Upper lobe of left lung (tissue), 6 donors: ENCODE data around the gene PIKFYVE. TPM values are rescaled to one million over a fixed set of nuclear protein-coding genes. Genes with fewer than 3 reads are reported as not detected.

Experiments
- ATAC-seq, 2 donors: fragments of 200-7000 bp; cut with Tn5 transposase; one replicate each; pipeline ENCODE4 v1.9.1; 2022; ENCODE audit warnings: mild to moderate bottlenecking in 2 of 2, moderate library complexity in 2 of 2; ENCODE audit not compliant: low FRiP score in 2 of 2
- DNase-seq, 2 donors: peaks; one replicate each; pipeline ENCODE4 v3.0.0-alpha.2; 2019 to 2020
- H3K27ac ChIP-seq, 4 donors: fragments of 200-600 bp; sonication (generic); one replicate each; pipeline ENCODE4 v1.5.1; 2016 to 2019
- H3K27me3 ChIP-seq, 4 donors: fragments of 200-600 bp; sonication (generic); one replicate each; pipeline ENCODE4 v1.5.1; 2017 to 2019
- H3K36me3 ChIP-seq, 4 donors: fragments of 200-600 bp; sonication (generic); one replicate each; pipeline ENCODE4 v1.5.1; 2016 to 2019
- H3K4me1 ChIP-seq, 4 donors: fragments of 200-600 bp; sonication (generic); one replicate each; pipeline ENCODE4 v1.5.1; 2018 to 2019
- H3K4me3 ChIP-seq, 4 donors: fragments of 200-600 bp; sonication (generic); one replicate each; pipeline ENCODE4 v1.5.1; 2017 to 2019; ENCODE audit warnings: mild to moderate bottlenecking in 2 of 4, moderate library complexity in 1 of 4
- H3K9me3 ChIP-seq, 4 donors: fragments of 200-600 bp; sonication (generic); one replicate each; pipeline ENCODE4 v1.5.1; 2018 to 2019
- EP300 ChIP-seq, 4 donors: sonication (generic); formaldehyde crosslinking; IDR thresholded peaks; one replicate each; pipeline ENCODE4 v1.5.1; 2017; ENCODE audit warnings: antibody characterized with exemption in 4 of 4, control low read depth in 2 of 4
- POLR2A ChIP-seq, 4 donors: fragments of 450-650 bp; IDR thresholded peaks; one replicate each; pipeline ENCODE4 v1.5.1; 2016 to 2017; ENCODE audit warnings: antibody characterized with exemption in 4 of 4, mild to moderate bottlenecking in 2 of 4
- POLR2AphosphoS5 ChIP-seq, 2 donors: sonication (generic); formaldehyde crosslinking; IDR thresholded peaks; one replicate each; pipeline ENCODE4 v1.5.1; 2017; ENCODE audit warnings: antibody characterized with exemption in 2 of 2
- WGBS, 2 donors: methylation state at CpG; one replicate each; pipeline ENCODE4 v1.1.5; 2017 to 2018; 5-methylcytosine and 5-hydroxymethylcytosine counted together
- total RNA-seq, 6 donors: library from RNA; depleted of rRNA in 4 of 6; stranded (reverse); fragments of >200 nt in 4 of 6; gene quantifications; one replicate each; pipeline versions ENCODE4 v1.1.0 to v1.2.1, GENCODE V29; 2016 to 2021
- TF ChIP-seq, protein P1 (sequence below), 6 experiments: fragments of 450-650 bp in 4 of 6; fragments of 200-600 bp in 2 of 6; sonication (generic) in 2 of 6; IDR thresholded peaks; one replicate each; pipeline ENCODE4 v1.5.1; 2016 to 2019; ENCODE audit warnings: antibody characterized with exemption in 6 of 6
- donor health status: DM: no; HTN: no; CAD: no; lungs with moderate emphysema.
- donor health status: DM: no; HTN: yes; CAD: no; lungs with severe emphysema.

Gene PIKFYVE
- total RNA-seq, 6 donors from 2014 or later, result 20.1 to 48.2 (median 25.1) TPM

DNA sequence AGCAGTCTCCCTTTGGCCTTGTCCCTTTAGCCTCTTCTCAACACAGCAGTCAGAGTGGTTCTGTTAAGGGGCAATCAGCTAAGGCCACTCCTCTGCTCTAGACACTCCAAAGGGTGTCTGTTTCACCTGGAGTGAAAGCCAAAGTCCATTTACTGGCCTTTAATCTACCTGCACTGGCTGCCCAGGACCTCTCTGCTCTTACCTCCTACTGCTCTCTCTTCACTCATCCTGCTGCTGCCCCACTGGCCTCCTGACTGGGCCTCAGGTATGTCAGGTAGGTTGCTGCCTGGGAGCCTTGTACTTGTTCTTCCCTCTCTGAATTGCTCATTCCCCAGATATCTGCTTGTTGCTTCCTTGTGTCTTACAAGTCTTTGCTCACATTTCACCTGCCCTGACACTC, 68.2 kb downstream of the PIKFYVE start:
- Histone ChIP-seq H3K4me1 (no peaks in the 10 kb centered on the region), H3K36me3 (peaks cover 28 to 98% (median 54%) of the 10 kb centered on the region in 4 donors), H3K9me3 (no peaks in the 10 kb centered on the region), H3K27me3 (no peaks in the 10 kb centered on the region), H3K4me3 (no peak overlapping the region), H3K27ac (no peak overlapping the region)
- DNase-seq, result no peak
- TF ChIP-seq POLR2AphosphoS5 (IDR thresholded peaks at IDR 0.05), result no peak
- TF ChIP-seq EP300 (IDR thresholded peaks at IDR 0.05), result no peak
- no peak for TF ChIP-seq POLR2A (IDR thresholded peaks at IDR 0.05)
- TF ChIP-seq, protein P1, sequence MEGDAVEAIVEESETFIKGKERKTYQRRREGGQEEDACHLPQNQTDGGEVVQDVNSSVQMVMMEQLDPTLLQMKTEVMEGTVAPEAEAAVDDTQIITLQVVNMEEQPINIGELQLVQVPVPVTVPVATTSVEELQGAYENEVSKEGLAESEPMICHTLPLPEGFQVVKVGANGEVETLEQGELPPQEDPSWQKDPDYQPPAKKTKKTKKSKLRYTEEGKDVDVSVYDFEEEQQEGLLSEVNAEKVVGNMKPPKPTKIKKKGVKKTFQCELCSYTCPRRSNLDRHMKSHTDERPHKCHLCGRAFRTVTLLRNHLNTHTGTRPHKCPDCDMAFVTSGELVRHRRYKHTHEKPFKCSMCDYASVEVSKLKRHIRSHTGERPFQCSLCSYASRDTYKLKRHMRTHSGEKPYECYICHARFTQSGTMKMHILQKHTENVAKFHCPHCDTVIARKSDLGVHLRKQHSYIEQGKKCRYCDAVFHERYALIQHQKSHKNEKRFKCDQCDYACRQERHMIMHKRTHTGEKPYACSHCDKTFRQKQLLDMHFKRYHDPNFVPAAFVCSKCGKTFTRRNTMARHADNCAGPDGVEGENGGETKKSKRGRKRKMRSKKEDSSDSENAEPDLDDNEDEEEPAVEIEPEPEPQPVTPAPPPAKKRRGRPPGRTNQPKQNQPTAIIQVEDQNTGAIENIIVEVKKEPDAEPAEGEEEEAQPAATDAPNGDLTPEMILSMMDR (IDR thresholded peaks at IDR 0.05), result no peak
- no peak for ATAC-seq

- H3K36me3 ChIP-seq, result peaks cover 11 to 94% (median 54%) of the 10 kb centered on the region in 4 donors
- H3K4me3 ChIP-seq, result no peak overlapping the region
- H3K27ac ChIP-seq, result no peak overlapping the region
- no peaks in the 10 kb centered on the region for H3K4me1 ChIP-seq
- ATAC-seq (no peak), DNase-seq (no peak)
- H3K27me3 ChIP-seq, result no peaks in the 10 kb centered on the region
- 87 to 88% methylated on average over 4 of the region's 4 CpGs for WGBS, 2 donors
- no peak for TF ChIP-seq POLR2AphosphoS5 (IDR thresholded peaks at IDR 0.05)
- TF ChIP-seq POLR2A (IDR thresholded peaks at IDR 0.05), result no peak
- TF ChIP-seq, protein P1 (IDR thresholded peaks at IDR 0.05), result no peak
- no peak for TF ChIP-seq EP300 (IDR thresholded peaks at IDR 0.05)
- H3K9me3 ChIP-seq, result no peaks in the 10 kb centered on the region
These were observed 80.7 kb downstream of the PIKFYVE start for GRCh38 chr2:208346756-208347155.

DNA sequence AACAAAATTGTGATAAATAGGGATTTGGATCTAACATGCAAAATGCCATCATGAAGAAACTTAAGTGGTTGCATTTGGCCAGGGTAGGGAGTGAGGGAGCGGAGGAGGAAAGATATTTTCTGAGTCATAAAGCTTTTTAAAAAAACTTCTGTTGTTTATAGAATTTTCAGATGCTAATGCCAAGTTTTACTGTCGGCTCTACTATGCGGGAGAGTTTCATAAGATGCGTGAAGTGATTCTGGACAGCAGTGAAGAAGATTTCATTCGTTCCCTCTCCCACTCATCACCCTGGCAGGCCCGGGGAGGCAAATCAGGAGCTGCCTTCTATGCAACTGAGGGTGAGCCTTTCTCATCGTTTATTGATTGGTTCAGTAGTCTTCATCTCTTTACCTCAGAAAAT, 84.6 kb downstream of the PIKFYVE start:
- no peak overlapping the region for H3K4me3 ChIP-seq
- no peak for ATAC-seq
- no peaks in the 10 kb centered on the region for H3K4me1 ChIP-seq
- WGBS, 2 donors, result 74 to 81% methylated on average over 7 of the region's 7 CpGs
- no peak overlapping the region for H3K27ac ChIP-seq
- no peak for DNase-seq
- no peaks in the 10 kb centered on the region for H3K9me3 ChIP-seq
- no peak for TF ChIP-seq EP300 (IDR thresholded peaks at IDR 0.05)
- TF ChIP-seq, protein P1 (IDR thresholded peaks at IDR 0.05), result no peak
- no peak for TF ChIP-seq POLR2A (IDR thresholded peaks at IDR 0.05)
- no peak for TF ChIP-seq POLR2AphosphoS5 (IDR thresholded peaks at IDR 0.05)
- H3K27me3 ChIP-seq, result no peaks in the 10 kb centered on the region
- H3K36me3 ChIP-seq, result peaks cover 29 to 98% (median 60%) of the 10 kb centered on the region in 4 donors

GRCh38 chr2:208352644-208353567, 86.9 kb downstream of the PIKFYVE start:
- Histone ChIP-seq H3K36me3 (peaks cover 25 to 83% (median 42%) of the 10 kb centered on the region in 4 donors), H3K4me1 (peaks cover 0 to 4% (median 0%) of the 10 kb centered on the region in 4 donors), H3K27me3 (no peaks in the 10 kb centered on the region), H3K4me3 (no peak overlapping the region), H3K27ac (no peak overlapping the region), H3K9me3 (no peaks in the 10 kb centered on the region)
- DNase-seq (no peak), ATAC-seq (no peak)
- 88 to 91% methylated on average over 5 of the region's 5 CpGs for whole genome bisulfite sequencing, 2 donors
- no peak for TF ChIP-seq POLR2AphosphoS5 (IDR thresholded peaks at IDR 0.05)
- TF ChIP-seq EP300 (IDR thresholded peaks at IDR 0.05), result no peak
- TF ChIP-seq, protein P1 (IDR thresholded peaks at IDR 0.05), result no peak
- TF ChIP-seq POLR2A (IDR thresholded peaks at IDR 0.05), result no peak
